GM23338 (cell line): Measurements from ENCODE around the gene SERGEF. TPM values are rescaled to one million over a fixed set of nuclear protein-coding genes. Genes with fewer than 3 reads are reported as not detected.

ENCODE experiments used
- ATAC-seq: fragments of 200-7000 bp; cut with Tn5 transposase; 3 replicates; pipeline ENCODE4 v1.9.1; 2020
- DNase-seq: peaks from one replicate; pipeline ENCODE4 v3.0.0-alpha.2; 2015; ENCODE audit warnings: low spot score
- H2AFZ ChIP-seq: fragments of 200-600 bp; sonication (generic); 2 replicates; pipeline ENCODE4 v1.8.0; 2016; ENCODE audit warnings: antibody characterized with exemption, mild to moderate bottlenecking, moderate library complexity
- H3F3A ChIP-seq: fragments of 200-600 bp; sonication (generic); replicated peaks from 2 replicates; pipeline ENCODE4 v1.8.0; 2017; ENCODE audit warnings: antibody characterized with exemption, mixed run types, low read depth
- H3K27ac ChIP-seq: fragments of 200-600 bp; sonication (generic); 2 replicates; pipeline ENCODE4 v1.6.1; 2016; ENCODE audit warnings: low read depth
- H3K27me3 ChIP-seq: fragments of 200-600 bp; sonication (generic); 2 replicates; pipeline ENCODE4 v1.8.0; 2016; ENCODE audit warnings: mild to moderate bottlenecking, mixed run types, moderate library complexity; ENCODE audit not compliant: insufficient read depth
- H3K36me3 ChIP-seq: fragments of 200-600 bp; sonication (generic); 2 replicates; pipeline ENCODE4 v1.8.0; 2016; ENCODE audit warnings: mild to moderate bottlenecking; ENCODE audit not compliant: insufficient read depth
- H3K4me1 ChIP-seq: fragments of 200-600 bp; sonication (generic); 2 replicates; pipeline ENCODE4 v1.8.0; 2016; ENCODE audit warnings: mild to moderate bottlenecking, moderate library complexity; ENCODE audit not compliant: insufficient read depth
- H3K4me2 ChIP-seq: fragments of 200-600 bp; sonication (generic); 2 replicates; pipeline ENCODE4 v1.7.1; 2017; ENCODE audit warnings: mixed run types
- H3K4me3 ChIP-seq: fragments of 200-600 bp; sonication (generic); 2 replicates; pipeline ENCODE4 v1.6.1; 2016; ENCODE audit warnings: mixed run types
- H3K79me2 ChIP-seq: fragments of 200-600 bp; sonication (generic); replicated peaks from 2 replicates; pipeline ENCODE4 v1.8.0; 2017; ENCODE audit warnings: mild to moderate bottlenecking; ENCODE audit not compliant: insufficient read depth
- H3K9me2 ChIP-seq: fragments of 200-600 bp; sonication (generic); 2 replicates; pipeline ENCODE4 v1.8.0; 2017; ENCODE audit not compliant: insufficient read depth
- H4K20me1 ChIP-seq: fragments of 200-600 bp; sonication (generic); replicated peaks from 2 replicates; pipeline ENCODE4 v1.8.0; 2017; ENCODE audit warnings: mild to moderate bottlenecking; ENCODE audit not compliant: insufficient read depth
- H3K27ac Mint-ChIP-seq: 2 replicates; pipeline ENCODE4 v1.8.0; 2020; ENCODE audit warnings: inconsistent platforms, mild to moderate bottlenecking, moderate library complexity, mixed read lengths
- H3K27me3 Mint-ChIP-seq: 3 replicates; pipeline ENCODE4 v1.8.0; 2022; ENCODE audit warnings: low read depth, mild to moderate bottlenecking, moderate library complexity, mixed read lengths, inconsistent platforms; ENCODE audit not compliant: insufficient read depth, poor library complexity
- H3K36me3 Mint-ChIP-seq: 3 replicates; pipeline ENCODE4 v1.8.0; 2021; ENCODE audit warnings: low read depth, mild to moderate bottlenecking, inconsistent platforms, moderate library complexity, mixed read lengths
- H3K4me1 Mint-ChIP-seq: 3 replicates; pipeline ENCODE4 v1.8.0; 2020; ENCODE audit warnings: mild to moderate bottlenecking, inconsistent platforms, mixed read lengths
- H3K4me3 Mint-ChIP-seq: 3 replicates; pipeline ENCODE4 v1.8.0; 2021; ENCODE audit warnings: moderate library complexity, mild to moderate bottlenecking, inconsistent platforms, mixed read lengths
- H3K9me3 Mint-ChIP-seq: 3 replicates; pipeline ENCODE4 v1.8.0; 2020; ENCODE audit warnings: moderate library complexity, mild to moderate bottlenecking, inconsistent platforms, mixed read lengths
- CREB1 ChIP-seq: fragments of 250-450 bp; sonication (Bioruptor Pico); IDR thresholded peaks from 2 replicates; pipeline ENCODE4 v1.5.0; 2020; ENCODE audit warnings: low read depth, mild to moderate bottlenecking, moderate library complexity
- EZH2 ChIP-seq: fragments of 200-600 bp; sonication (generic); IDR thresholded peaks from one replicate; pipeline ENCODE4 v1.8.0; 2017; ENCODE audit warnings: antibody characterized with exemption, mild to moderate bottlenecking, low read depth; ENCODE audit not compliant: unreplicated experiment
- EZH2phosphoT487 ChIP-seq: fragments of 200-600 bp; sonication (generic); IDR thresholded peaks from one replicate; pipeline ENCODE4 v1.8.1; 2018; ENCODE audit warnings: antibody characterized with exemption; ENCODE audit not compliant: unreplicated experiment
- JUNB ChIP-seq: IDR thresholded peaks from one replicate; pipeline ENCODE4 v1.6.1; 2016; ENCODE audit warnings: antibody characterized with exemption; ENCODE audit not compliant: unreplicated experiment
- NANOG ChIP-seq: IDR thresholded peaks from 2 replicates; pipeline ENCODE4 v1.6.1; 2016; ENCODE audit warnings: antibody characterized with exemption, borderline replicate concordance
- POLR2AphosphoS5 ChIP-seq: IDR thresholded peaks from 2 replicates; pipeline ENCODE4 v1.6.1; 2016; ENCODE audit warnings: antibody characterized with exemption, low read depth
- STAT1 ChIP-seq: IDR thresholded peaks from one replicate; pipeline ENCODE4 v1.6.1; 2016; ENCODE audit warnings: antibody characterized with exemption; ENCODE audit not compliant: unreplicated experiment
- ZNF331 ChIP-seq: fragments of 250-450 bp; sonication (Bioruptor Pico); IDR thresholded peaks from 2 replicates; pipeline ENCODE4 v1.5.0; 2020; ENCODE audit warnings: low read depth, mild to moderate bottlenecking, moderate library complexity
- ZNF462 ChIP-seq: fragments of 250-450 bp; sonication (Bioruptor Pico); IDR thresholded peaks from 2 replicates; pipeline ENCODE4 v1.5.0; 2020; ENCODE audit warnings: mild to moderate bottlenecking, moderate library complexity
- polyA plus RNA-seq: library from polyadenylated mRNA; unstranded; fragments of >200 nt; fragmentation: Nextera tagmentation; extraction: Ambion mirVana; gene quantifications from 2 replicates; pipeline ENCODE4 v1.2.1, GENCODE V29; 2016
- total RNA-seq: library from RNA; depleted of rRNA; stranded (reverse); fragments of >200 nt; shearing (Covaris generic); gene quantifications from 2 replicates; pipeline ENCODE4 v1.2.3, GENCODE V29; 2014
- TF ChIP-seq, protein P1 (sequence below), 2 experiments: fragments of 200-600 bp in 1 of 2; sonication (generic) in 1 of 2; conservative IDR thresholded peaks; 2 replicates each; pipeline versions ENCODE4 v1.5.1 to v1.6.1; 2016 to 2017; ENCODE audit warnings: antibody characterized with exemption in 2 of 2, low read depth in 2 of 2, mild to moderate bottlenecking in 2 of 2, moderate library complexity in 1 of 2
- TF ChIP-seq, protein P2 (sequence below): IDR thresholded peaks from one replicate; pipeline ENCODE4 v1.6.1; 2018; ENCODE audit warnings: antibody characterized with exemption; ENCODE audit not compliant: unreplicated experiment

SERGEF gene
- total and polyA plus RNA-seq, 2 experiments from 2014 or later = 24.2 to 27.9 TPM

DNA sequence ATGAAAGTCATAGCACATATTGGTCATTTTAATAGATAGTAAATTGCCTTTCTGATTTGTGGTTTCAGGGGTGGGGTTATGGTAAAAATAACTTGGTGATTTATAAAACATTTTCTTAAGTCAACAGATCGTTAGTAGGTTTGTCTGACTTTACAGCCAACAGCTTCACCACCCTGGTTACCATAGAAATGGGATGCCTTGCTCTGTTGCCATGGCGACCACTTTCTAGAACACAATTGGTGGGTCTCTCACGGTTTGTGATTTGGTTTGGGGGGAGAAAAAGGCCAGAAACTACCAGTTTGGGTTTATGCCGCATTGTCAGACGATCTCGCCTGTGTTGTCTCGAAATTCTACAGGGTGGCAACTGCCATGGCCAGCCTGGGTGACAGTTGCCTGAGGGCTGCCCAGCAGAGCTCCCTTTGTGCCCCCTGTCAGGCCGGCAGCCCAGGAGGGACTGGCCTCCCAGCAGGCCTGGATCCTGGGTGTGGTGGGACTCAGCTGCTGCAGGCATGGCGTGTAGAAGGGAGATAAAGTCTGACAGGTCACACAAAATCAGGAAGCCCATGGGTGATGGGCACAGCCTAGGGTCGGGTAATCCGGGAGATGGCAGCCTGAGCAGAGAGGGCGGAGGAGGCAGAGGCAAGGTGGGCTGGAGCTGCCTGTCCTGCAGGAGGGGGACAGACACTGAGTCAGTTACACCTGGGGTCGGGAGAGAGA lies 247.3 kb downstream of the SERGEF start (continued):
- TF ChIP-seq, protein P1, sequence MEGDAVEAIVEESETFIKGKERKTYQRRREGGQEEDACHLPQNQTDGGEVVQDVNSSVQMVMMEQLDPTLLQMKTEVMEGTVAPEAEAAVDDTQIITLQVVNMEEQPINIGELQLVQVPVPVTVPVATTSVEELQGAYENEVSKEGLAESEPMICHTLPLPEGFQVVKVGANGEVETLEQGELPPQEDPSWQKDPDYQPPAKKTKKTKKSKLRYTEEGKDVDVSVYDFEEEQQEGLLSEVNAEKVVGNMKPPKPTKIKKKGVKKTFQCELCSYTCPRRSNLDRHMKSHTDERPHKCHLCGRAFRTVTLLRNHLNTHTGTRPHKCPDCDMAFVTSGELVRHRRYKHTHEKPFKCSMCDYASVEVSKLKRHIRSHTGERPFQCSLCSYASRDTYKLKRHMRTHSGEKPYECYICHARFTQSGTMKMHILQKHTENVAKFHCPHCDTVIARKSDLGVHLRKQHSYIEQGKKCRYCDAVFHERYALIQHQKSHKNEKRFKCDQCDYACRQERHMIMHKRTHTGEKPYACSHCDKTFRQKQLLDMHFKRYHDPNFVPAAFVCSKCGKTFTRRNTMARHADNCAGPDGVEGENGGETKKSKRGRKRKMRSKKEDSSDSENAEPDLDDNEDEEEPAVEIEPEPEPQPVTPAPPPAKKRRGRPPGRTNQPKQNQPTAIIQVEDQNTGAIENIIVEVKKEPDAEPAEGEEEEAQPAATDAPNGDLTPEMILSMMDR (conservative IDR thresholded peaks at IDR 0.05; ENCODE audit: low read depth in 2 of 2) = no peak
- TF ChIP-seq ZNF331 = no peak
- no peak for TF ChIP-seq CREB1 (CRISPR knock-in tag)
- TF ChIP-seq EZH2phosphoT487 = no peak
- no peak for TF ChIP-seq NANOG

DNA sequence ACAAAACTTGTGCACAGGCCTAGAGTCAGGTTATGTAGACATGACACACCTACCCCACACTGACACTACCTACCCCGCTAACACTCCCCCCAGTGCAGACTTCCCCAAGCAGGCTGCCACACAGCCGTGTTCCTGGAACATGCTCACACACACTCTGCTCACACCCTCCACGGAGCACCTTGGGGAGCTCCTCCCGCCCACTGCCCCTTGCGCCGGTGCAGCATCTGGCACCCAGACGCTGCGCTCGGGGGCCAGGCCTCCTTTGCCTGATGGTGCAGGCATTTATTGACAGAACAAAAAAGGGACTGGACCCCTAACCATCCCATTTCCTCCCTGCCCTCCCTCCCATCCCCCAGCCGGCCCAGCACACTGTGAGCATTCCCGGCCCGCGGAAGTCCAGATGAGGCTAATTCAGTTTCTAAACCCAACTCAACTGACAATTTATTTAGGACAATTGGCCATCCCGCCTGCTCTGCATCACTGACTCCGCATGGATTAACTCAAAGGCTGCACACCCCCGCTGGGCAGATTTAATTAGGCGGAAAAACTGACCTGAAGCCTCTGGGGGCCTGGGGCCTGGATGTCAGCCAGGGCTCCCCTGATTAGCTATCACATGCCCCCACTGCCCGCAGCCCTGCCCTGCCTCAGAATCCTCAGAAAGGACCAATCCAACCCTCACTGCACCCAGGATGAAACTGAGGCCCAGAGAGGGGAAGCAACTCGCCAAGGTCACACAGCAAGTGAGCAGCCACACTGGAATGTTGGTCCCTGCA lies 248.2 kb downstream of the SERGEF start:
- Mint-ChIP-seq H3K27ac (no peak overlapping the region), H3K27me3 (peaks cover 2% of the 10 kb centered on the region), H3K36me3 (no peaks in the 10 kb centered on the region), H3K9me3 (no peaks in the 10 kb centered on the region; the same call in 2 of the 3 replicates), H3K4me3 (no peak overlapping the region), H3K4me1 (peaks cover 2% of the 10 kb centered on the region)
- no peak overlapping the region for H2AFZ ChIP-seq
- no peaks in the 10 kb centered on the region for H4K20me1 ChIP-seq
- no peak overlapping the region for H3K27ac ChIP-seq
- no peaks in the 10 kb centered on the region for H3K9me2 ChIP-seq
- no peak for ATAC-seq
- no peaks in the 10 kb centered on the region for H3K27me3 ChIP-seq
- H3K36me3 ChIP-seq = no peaks in the 10 kb centered on the region
- peak; percentile 20 for DNase-seq
- H3F3A ChIP-seq = no peaks in the 10 kb centered on the region
- no peaks in the 10 kb centered on the region for H3K79me2 ChIP-seq
- H3K4me2 ChIP-seq = no peak overlapping the region
- H3K4me1 ChIP-seq = no peaks in the 10 kb centered on the region
- H3K4me3 ChIP-seq = no peak overlapping the region
- TF ChIP-seq ZNF462 (no peak), ZNF331 (no peak), JUNB (no peak), EZH2 (no peak), POLR2AphosphoS5 (no peak), EZH2phosphoT487 (no peak), STAT1 (no peak)
- TF ChIP-seq, protein P2, sequence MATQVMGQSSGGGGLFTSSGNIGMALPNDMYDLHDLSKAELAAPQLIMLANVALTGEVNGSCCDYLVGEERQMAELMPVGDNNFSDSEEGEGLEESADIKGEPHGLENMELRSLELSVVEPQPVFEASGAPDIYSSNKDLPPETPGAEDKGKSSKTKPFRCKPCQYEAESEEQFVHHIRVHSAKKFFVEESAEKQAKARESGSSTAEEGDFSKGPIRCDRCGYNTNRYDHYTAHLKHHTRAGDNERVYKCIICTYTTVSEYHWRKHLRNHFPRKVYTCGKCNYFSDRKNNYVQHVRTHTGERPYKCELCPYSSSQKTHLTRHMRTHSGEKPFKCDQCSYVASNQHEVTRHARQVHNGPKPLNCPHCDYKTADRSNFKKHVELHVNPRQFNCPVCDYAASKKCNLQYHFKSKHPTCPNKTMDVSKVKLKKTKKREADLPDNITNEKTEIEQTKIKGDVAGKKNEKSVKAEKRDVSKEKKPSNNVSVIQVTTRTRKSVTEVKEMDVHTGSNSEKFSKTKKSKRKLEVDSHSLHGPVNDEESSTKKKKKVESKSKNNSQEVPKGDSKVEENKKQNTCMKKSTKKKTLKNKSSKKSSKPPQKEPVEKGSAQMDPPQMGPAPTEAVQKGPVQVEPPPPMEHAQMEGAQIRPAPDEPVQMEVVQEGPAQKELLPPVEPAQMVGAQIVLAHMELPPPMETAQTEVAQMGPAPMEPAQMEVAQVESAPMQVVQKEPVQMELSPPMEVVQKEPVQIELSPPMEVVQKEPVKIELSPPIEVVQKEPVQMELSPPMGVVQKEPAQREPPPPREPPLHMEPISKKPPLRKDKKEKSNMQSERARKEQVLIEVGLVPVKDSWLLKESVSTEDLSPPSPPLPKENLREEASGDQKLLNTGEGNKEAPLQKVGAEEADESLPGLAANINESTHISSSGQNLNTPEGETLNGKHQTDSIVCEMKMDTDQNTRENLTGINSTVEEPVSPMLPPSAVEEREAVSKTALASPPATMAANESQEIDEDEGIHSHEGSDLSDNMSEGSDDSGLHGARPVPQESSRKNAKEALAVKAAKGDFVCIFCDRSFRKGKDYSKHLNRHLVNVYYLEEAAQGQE = no peak
